Measurements from ENCODE around the gene FRAS1. TPM values are rescaled to one million over a fixed set of nuclear protein-coding genes. Genes with fewer than 3 reads are reported as not detected.

FRAS1 gene
- total and polyA plus RNA-seq, 2 donors (not counting 1 experiment from before 2014, with no cell fraction given), result 0.03 to 0.12 TPM

DNA sequence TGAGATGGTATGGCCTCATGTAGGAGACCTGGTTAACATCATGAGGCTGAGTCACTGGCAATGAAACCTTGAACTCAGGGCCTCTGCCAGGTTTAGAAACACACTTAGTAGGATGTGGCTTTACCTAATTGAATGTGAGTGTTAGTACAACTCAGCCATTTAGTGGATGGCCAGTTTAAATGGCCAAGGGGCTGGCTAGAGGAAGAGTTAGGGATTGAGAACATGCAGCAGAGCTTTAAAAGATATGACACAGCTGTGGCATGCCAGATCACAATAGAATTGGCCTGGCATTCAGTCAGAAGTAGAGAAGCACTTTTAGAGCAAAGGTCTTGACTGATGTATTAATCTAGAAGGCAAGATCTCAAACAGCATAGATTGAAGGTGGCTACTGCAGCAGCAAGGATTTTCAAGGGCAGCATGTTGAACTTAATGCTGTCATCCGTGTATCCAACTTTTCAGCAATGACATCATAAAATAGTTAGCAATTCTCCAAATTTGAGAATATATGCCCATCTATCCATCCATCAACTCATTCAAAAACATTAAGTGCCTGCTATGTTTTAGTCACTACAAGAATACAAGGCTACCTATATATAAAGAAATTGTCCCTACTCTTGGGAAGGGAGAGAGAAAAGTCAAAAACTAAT lies 170.4 kb downstream of the FRAS1 start:
- Mint-ChIP-seq H3K4me1 (no peaks in the 10 kb centered on the region), H3K27ac (no peak overlapping the region), H3K27me3 (peaks cover 3% of the 10 kb centered on the region), H3K4me3 (no peak overlapping the region), H3K9me3 (ENCODE audit: insufficient read depth) (peaks cover 10% of the 10 kb centered on the region)
- H3K27ac ChIP-seq (ENCODE audit: low read length in 2 of 2), result no peak overlapping the region
- POLR2A ChIA-PET, result no interaction called here
- no peaks in the 10 kb centered on the region for H3K79me2 ChIP-seq (ENCODE audit: control insufficient read depth, insufficient read depth, low read length)
- H3K4me1 ChIP-seq (ENCODE audit: control insufficient read depth in 2 of 2, insufficient read depth in 2 of 2, low read length in 2 of 2), result no peaks in the 10 kb centered on the region
- H3K9ac ChIP-seq (ENCODE audit: low read length), result no peak overlapping the region
- no peak overlapping the region for H3K4me2 ChIP-seq (replicated peaks; ENCODE audit: low read depth, low read length, poor library complexity, severe bottlenecking)
- H3K9me3 ChIP-seq (ENCODE audit: control extremely low read depth in 1 of 3, control insufficient read depth in 2 of 3, insufficient read depth in 1 of 3, low read length in 2 of 3), result peaks cover 0 to 5% (median 0%) of the 10 kb centered on the region in 3 donors
- DNase-seq (no peak), ATAC-seq (ENCODE audit: low read depth) (no peak)
- no peak overlapping the region for H2AFZ ChIP-seq (ENCODE audit: insufficient read depth, low read depth, low read length, poor library complexity, severe bottlenecking)
- WGBS (ENCODE audit: insufficient coverage), result 88% methylated on average over 1 of the region's 1 CpG
- CTCF ChIA-PET, result no interaction called here
- intact Hi-C loops (cut with micrococcal nuclease), result no loop called here
- H3K36me3 ChIP-seq (replicated peaks in 1 of 2; ENCODE audit: control extremely low read depth in 1 of 2, control insufficient read depth in 1 of 2, extremely low read depth in 1 of 2, insufficient read depth in 2 of 2, low read length in 1 of 2), result no peaks in the 10 kb centered on the region
- TF ChIP-seq CTCF (IDR thresholded peaks at IDR 0.05) (no peak), EZH2 (IDR thresholded peaks at IDR 0.05; ENCODE audit: borderline replicate concordance, insufficient read depth, low read depth, low read length, poor library complexity, severe bottlenecking) (no peak)
- H3K4me3 ChIP-seq (ENCODE audit: control extremely low read depth in 1 of 5, extremely low read depth in 1 of 5, insufficient read depth in 1 of 5, low read depth in 2 of 5, low read length in 4 of 5), result no peak overlapping the region
- H3K27me3 ChIP-seq (replicated peaks in 1 of 4; ENCODE audit: control extremely low read depth in 1 of 4, control insufficient read depth in 3 of 4, insufficient read depth in 4 of 4, low read length in 3 of 4), result no peaks in the 10 kb centered on the region
- H4K20me1 ChIP-seq (ENCODE audit: control insufficient read depth, insufficient read depth, low read length, poor library complexity, severe bottlenecking), result no peaks in the 10 kb centered on the region

- Mint-ChIP-seq H3K27ac (no peak overlapping the region), H3K4me1 (no peaks in the 10 kb centered on the region), H3K9me3 (ENCODE audit: insufficient read depth) (no peaks in the 10 kb centered on the region), H3K27me3 (peaks cover 8% of the 10 kb centered on the region), H3K4me3 (no peak overlapping the region)
- no peak overlapping the region for H3K27ac ChIP-seq (ENCODE audit: low read length in 2 of 2)
- CTCF ChIA-PET, result no interaction called here
- H3K4me3 ChIP-seq (ENCODE audit: control extremely low read depth in 1 of 5, extremely low read depth in 1 of 5, insufficient read depth in 1 of 5, low read depth in 2 of 5, low read length in 4 of 5), result no peak overlapping the region
- no peaks in the 10 kb centered on the region for H3K36me3 ChIP-seq (replicated peaks in 1 of 2; ENCODE audit: control extremely low read depth in 1 of 2, control insufficient read depth in 1 of 2, extremely low read depth in 1 of 2, insufficient read depth in 2 of 2, low read length in 1 of 2)
- H3K4me1 ChIP-seq (ENCODE audit: control insufficient read depth in 2 of 2, insufficient read depth in 2 of 2, low read length in 2 of 2), result no peaks in the 10 kb centered on the region
- POLR2A ChIA-PET, result no interaction called here
- H2AFZ ChIP-seq (ENCODE audit: insufficient read depth, low read depth, low read length, poor library complexity, severe bottlenecking), result no peak overlapping the region
- H3K79me2 ChIP-seq (ENCODE audit: control insufficient read depth, insufficient read depth, low read length), result no peaks in the 10 kb centered on the region
- no peaks in the 10 kb centered on the region for H3K9me3 ChIP-seq (ENCODE audit: control extremely low read depth in 1 of 3, control insufficient read depth in 2 of 3, insufficient read depth in 1 of 3, low read length in 2 of 3)
- no peak overlapping the region for H3K4me2 ChIP-seq (replicated peaks; ENCODE audit: low read depth, low read length, poor library complexity, severe bottlenecking)
- H3K9ac ChIP-seq (ENCODE audit: low read length), result no peak overlapping the region
- TF ChIP-seq EZH2 (IDR thresholded peaks at IDR 0.05; ENCODE audit: borderline replicate concordance, insufficient read depth, low read depth, low read length, poor library complexity, severe bottlenecking) (no peak), CTCF (IDR thresholded peaks at IDR 0.05) (no peak)
- H3K27me3 ChIP-seq (replicated peaks in 1 of 4; ENCODE audit: control extremely low read depth in 1 of 4, control insufficient read depth in 3 of 4, insufficient read depth in 4 of 4, low read length in 3 of 4), result peaks cover 0 to 9% (median 0%) of the 10 kb centered on the region in 4 experiments
- ATAC-seq (ENCODE audit: low read depth) (no peak), DNase-seq (no peak)
- no peaks in the 10 kb centered on the region for H4K20me1 ChIP-seq (ENCODE audit: control insufficient read depth, insufficient read depth, low read length, poor library complexity, severe bottlenecking)
- intact Hi-C loops (cut with micrococcal nuclease), result no loop called here
These were observed 178.7 kb downstream of the FRAS1 start for GRCh38 chr4:78235800-78236199.
